Inferior parietal cortex (tissue), 1 donor: ENCODE measurements around the gene TAS2R46.
"Not testable (repeated sequence)": the region's sequence is repeated elsewhere in the genome, so short reads cannot be mapped to it uniquely, and the experiment has no call there.

ENCODE experiments used
- DNase-seq: peaks from one replicate; pipeline ENCODE4 v3.0.0-alpha.2; 2016; ENCODE audit errors: extremely low spot score

Gene TAS2R46

GRCh38 chr12:11039171-11039570 lies 22.9 kb downstream of the TAS2R46 start:
- no peak for DNase-seq

DNA sequence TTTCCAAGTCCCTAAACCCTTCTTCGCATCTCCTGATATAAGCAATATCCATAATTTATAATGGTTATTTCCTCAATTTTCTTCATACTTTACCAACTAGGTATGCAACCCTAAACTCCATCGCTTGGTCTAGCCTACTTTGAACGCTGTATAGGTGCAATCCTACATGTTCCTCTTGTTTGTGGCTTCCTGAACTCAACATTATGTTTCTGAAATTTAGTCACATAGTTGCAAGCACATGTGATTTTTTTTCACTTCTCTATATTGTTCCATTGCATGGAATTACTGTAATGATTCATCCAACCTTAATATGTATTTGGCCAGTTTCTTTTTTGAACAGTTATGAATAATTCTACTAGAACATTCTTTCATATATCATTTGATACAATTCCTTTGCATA lies 28.1 kb downstream of the TAS2R46 start:
- DNase-seq: not testable (repeated sequence)

GRCh38 chr12:11031307-11031706 lies 30.8 kb downstream of the TAS2R46 start, which contains the start of gene TAS2R31:
TSS of gene TAS2R31 (minus strand) at chr12:11031407. CDS start at chr12:11031335, 72 bp downstream.
- DNase-seq: no peak

DNA sequence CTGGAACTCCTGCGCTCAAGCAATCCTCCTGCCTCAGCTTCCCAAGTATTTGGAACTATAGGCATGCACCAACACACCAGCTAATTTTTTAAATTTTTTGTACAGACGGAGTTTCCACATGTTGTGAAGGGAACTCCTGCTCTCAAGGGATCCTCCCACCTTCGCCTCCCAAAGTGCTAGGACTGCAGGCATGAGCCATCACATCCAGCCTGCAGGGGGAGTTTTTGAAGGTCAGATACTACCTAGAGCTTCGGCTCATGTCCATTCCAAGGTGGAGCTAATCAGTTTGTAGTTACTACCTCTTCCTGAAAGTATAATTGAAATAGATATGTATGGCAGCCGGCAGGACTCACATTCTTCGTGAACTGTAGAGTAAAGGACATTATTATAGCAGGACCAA lies 36.0 kb downstream of the TAS2R46 start:
- DNase-seq: no peak

DNA sequence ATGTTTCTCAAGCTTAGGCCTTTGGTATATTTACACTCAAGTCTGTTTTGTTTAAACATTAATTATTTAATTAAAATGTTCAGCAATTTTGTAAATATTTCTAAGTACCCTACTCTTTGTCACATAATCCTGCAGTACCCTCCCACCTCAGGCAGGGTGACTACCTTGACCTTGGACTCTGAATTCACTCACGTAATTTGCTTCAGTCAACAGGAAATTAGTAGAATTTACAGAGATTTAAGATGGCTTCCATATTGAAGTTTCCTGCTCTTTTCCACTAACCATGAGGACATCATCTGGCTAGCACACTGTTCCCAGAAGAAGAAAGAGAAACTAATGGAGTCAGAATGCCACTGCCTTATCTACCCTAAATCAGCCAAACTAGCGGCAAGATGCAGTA lies 38.7 kb downstream of the TAS2R46 start:
- DNase-seq: no peak

DNA sequence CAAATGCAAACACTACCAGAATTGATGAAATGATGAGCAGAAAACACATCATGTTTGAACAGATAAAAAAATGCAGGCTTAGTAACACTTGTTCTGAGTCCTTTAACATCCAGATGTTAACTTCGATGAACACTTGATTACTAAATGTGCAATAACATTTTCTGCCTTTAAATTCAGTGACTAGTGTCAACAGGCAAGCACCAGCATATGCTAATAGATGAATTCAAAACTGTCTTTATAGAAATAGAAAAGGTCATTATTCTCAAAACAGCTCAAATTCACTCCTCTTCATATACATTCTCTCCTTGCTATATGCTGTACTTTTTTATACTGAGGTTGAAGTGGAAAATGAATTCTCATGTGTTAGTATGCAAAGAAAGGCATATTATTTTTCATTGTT lies 39.6 kb downstream of the TAS2R46 start, which contains the start of gene TAS2R19:
TAS2R19 (minus strand) TSS at position 101 of the 400 bp plus-strand sequence; CDS start at position 52, 49 bp downstream.
- no peak for DNase-seq

- peak; percentile 61 for DNase-seq
Measured at GRCh38 chr12:11016937-11017336, 45.2 kb downstream of the TAS2R46 start.

DNA sequence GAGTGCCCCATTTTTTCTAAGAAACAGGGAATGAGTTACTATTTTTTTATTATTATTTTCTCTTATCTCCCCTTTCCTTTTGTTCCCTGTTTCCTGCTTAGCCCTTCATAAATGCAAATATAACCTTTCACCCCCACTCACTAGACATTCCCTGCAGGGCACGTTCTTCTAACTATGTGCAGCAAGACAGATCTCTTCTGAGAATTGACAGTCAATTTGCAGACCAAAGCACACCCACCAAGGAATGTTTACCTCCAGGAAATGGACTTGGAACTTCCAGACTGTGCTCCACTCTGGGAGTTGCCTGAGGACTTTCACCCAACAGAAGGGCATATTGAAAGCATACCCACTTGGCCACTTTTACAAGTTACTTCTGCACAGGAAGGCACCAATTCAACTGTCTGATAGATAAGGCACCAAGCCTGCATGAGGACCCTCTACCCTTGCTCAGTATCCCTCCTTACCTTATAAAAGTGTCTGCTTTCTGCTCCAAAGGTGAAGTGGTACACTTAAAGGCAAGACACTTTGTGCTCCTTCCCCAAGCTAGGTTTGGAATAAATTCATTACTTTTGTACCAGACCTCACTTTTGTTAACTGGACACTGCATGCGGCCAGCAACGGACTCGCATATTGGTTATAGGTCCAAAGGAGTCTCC lies 46.2 kb downstream of the TAS2R46 start:
- DNase-seq: no peak

DNA sequence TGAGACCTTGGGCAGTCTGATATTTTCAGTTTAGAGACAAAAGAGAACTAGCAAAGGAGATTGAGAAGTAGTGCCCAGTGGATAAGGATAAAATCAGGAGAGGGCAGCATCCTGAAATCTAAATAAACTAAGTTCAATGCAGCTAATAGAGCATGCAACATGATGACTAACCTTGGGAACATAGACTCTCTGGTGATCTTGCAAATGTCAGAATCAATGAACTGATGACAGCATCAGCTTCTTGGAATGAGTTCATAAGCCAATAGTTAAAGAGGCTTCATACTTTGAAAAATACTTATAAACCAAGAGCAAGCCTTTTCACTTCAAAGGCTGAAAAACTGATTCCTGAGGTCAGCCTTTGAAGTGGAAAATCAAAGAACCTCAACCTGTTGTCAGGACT lies 47.9 kb downstream of the TAS2R46 start:
- no peak for DNase-seq
